22Rv1 (cell line): Measurements from ENCODE around the gene SVOPL.

Experiments
- CTCF ChIP-seq: fragments of 450-650 bp; IDR thresholded peaks from 2 replicates; pipeline ENCODE4 v1.5.1; 2017; ENCODE audit warnings: mild to moderate bottlenecking
- ZFX ChIP-seq: fragments of 450-650 bp; IDR thresholded peaks from 2 replicates; pipeline ENCODE4 v1.6.1; 2017; ENCODE audit warnings: antibody characterized with exemption, borderline replicate concordance

- TF ChIP-seq CTCF (no peak), ZFX (no peak)
Measured at GRCh38 chr7:138573741-138574140, 127.4 kb downstream of the SVOPL start.
